NCI-H128 (cell line): Measurements from ENCODE around the gene NAV2.

Experiments used
- DNase-seq: peaks from one replicate; lab custom pipeline; 2025; ENCODE audit not compliant: unreplicated experiment; lab: John Stamatoyannopoulos, UW

The NAV2 gene

GRCh38 chr11:19827399-19828135 lies 114.9 kb downstream of the NAV2 start:
- no peak for DNase-seq

- no peak for DNase-seq
These were observed 115.9 kb downstream of the NAV2 start for GRCh38 chr11:19828382-19829108.

GRCh38 chr11:19829109-19829837 lies 116.6 kb downstream of the NAV2 start:
- DNase-seq, result no peak

GRCh38 chr11:19832086-19832750 lies 119.6 kb downstream of the NAV2 start:
- no peak for DNase-seq

- no peak for DNase-seq
These were observed 120.3 kb downstream of the NAV2 start for GRCh38 chr11:19832901-19833300.

- DNase-seq, result no peak
These were observed 122.1 kb downstream of the NAV2 start for GRCh38 chr11:19834771-19835170.

- DNase-seq, result no peak
These were observed 124.0 kb downstream of the NAV2 start for GRCh38 chr11:19836666-19837065.

- no peak for DNase-seq
These were observed 126.5 kb downstream of the NAV2 start for GRCh38 chr11:19838994-19839768.

GRCh38 chr11:19840961-19841360 lies 128.3 kb downstream of the NAV2 start:
- DNase-seq, result no peak

GRCh38 chr11:19842505-19842904 lies 129.9 kb downstream of the NAV2 start:
- no peak for DNase-seq

- DNase-seq, result no peak
These were observed 130.4 kb downstream of the NAV2 start for GRCh38 chr11:19843079-19843478.

GRCh38 chr11:19844012-19844411 lies 131.4 kb downstream of the NAV2 start:
- DNase-seq, result no peak

GRCh38 chr11:19844806-19845205 lies 132.2 kb downstream of the NAV2 start:
- DNase-seq, result no peak

- DNase-seq, result no peak
These were observed 133.0 kb downstream of the NAV2 start for GRCh38 chr11:19845626-19846025.

- DNase-seq, result no peak
These were observed 134.1 kb downstream of the NAV2 start for GRCh38 chr11:19846654-19847305.

GRCh38 chr11:19848219-19848618 lies 135.6 kb downstream of the NAV2 start:
- DNase-seq, result no peak

- no peak for DNase-seq
These were observed 136.6 kb downstream of the NAV2 start for GRCh38 chr11:19849107-19849789.

- no peak for DNase-seq
These were observed 137.4 kb downstream of the NAV2 start for GRCh38 chr11:19849947-19850593.

- DNase-seq, result no peak
These were observed 139.7 kb downstream of the NAV2 start for GRCh38 chr11:19852288-19852687.
